Body of pancreas (tissue), 4 donors: Measurements from ENCODE around the gene SCN4A.

Experiments used
- CTCF ChIP-seq, 7 experiments: fragments of 450-650 bp in 4 of 7; fragments of 200-600 bp in 3 of 7; sonication (generic) in 3 of 7; IDR thresholded peaks; one replicate each; pipeline ENCODE4 v1.5.1; 2016 to 2019; ENCODE audit warnings: antibody characterized with exemption in 7 of 7
- POLR2A ChIP-seq, 3 donors: fragments of 450-650 bp; IDR thresholded peaks; one replicate each; pipeline ENCODE4 v1.6.1; 2016; ENCODE audit warnings: antibody characterized with exemption in 3 of 3, mild to moderate bottlenecking in 2 of 3

- no peak for TF ChIP-seq POLR2A (IDR thresholded peaks at IDR 0.05)
- TF ChIP-seq CTCF (IDR thresholded peaks at IDR 0.05): no peak
These were observed 55.1 kb downstream of the SCN4A start for GRCh38 chr17:63917646-63918045.
